ENCODE results near the gene GPR68.

GRCh38 chr14:91261115-91261514, 16.6 kb upstream of the GPR68 start:
- TF ChIP-seq YY1 (IDR thresholded peaks at IDR 0.05; ENCODE audit: insufficient read depth, insufficient read length) (no peak), ZNF274 (IDR thresholded peaks at IDR 0.05; ENCODE audit: low read depth, low read length) (no peak), SUZ12 (IDR thresholded peaks at IDR 0.05; ENCODE audit: extremely low read depth, insufficient read depth, insufficient read length) (no peak)
